Myocyte (in vitro differentiated cells): Measurements from ENCODE around the gene SETBP1. TPM values are rescaled to one million over a fixed set of nuclear protein-coding genes. Genes with fewer than 3 reads are reported as not detected.
A peak's percentile ranks its signal among the peaks of the same experiment; 100 is the strongest.

Source experiments
- DNase-seq: peaks from one replicate; pipeline ENCODE4 v3.0.0-alpha.2; 2012; ENCODE audit warnings: low read depth
- total RNA-seq: library from RNA; depleted of rRNA; stranded (reverse); fragments of >200 nt; gene quantifications from 2 replicates; pipeline ENCODE4 v1.2.3, GENCODE V29; 2014

SETBP1 gene
- total RNA-seq, 1 donor from 2014 or later: 3.3 TPM

DNA sequence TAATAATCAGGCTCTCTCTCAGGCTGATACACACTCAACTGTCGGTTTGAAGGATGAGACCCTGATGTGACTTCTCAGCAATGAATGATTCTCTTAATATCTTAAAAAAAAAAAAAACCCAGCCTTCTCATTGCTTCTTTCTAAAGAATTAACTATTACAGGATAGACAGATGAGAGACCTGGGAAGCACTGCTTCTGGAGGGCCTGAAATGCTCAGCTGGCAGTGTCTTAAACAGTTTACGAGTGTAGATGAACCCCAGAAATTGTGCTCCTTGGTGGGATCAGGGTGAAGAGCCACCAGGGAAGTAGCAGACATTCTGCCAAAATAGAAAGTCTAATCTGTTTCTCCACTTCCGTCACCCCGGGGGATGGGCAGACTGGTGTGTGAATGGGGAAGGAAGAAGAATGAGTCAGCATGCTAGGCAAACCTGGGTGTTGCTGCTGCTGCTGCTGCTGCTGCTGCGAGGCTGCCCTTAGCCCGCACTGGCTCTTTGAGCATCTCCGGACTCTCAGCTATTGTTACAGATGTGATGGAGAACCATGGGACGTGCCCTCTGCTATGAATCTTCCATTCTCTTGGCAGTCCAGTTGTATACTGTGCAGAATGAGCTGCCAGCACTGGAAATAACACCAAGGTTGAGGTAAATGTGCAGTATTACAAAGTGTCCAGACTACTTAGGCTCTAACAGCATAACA lies 158.4 kb downstream of the SETBP1 start:
- DNase-seq: peak; percentile 28

DNA sequence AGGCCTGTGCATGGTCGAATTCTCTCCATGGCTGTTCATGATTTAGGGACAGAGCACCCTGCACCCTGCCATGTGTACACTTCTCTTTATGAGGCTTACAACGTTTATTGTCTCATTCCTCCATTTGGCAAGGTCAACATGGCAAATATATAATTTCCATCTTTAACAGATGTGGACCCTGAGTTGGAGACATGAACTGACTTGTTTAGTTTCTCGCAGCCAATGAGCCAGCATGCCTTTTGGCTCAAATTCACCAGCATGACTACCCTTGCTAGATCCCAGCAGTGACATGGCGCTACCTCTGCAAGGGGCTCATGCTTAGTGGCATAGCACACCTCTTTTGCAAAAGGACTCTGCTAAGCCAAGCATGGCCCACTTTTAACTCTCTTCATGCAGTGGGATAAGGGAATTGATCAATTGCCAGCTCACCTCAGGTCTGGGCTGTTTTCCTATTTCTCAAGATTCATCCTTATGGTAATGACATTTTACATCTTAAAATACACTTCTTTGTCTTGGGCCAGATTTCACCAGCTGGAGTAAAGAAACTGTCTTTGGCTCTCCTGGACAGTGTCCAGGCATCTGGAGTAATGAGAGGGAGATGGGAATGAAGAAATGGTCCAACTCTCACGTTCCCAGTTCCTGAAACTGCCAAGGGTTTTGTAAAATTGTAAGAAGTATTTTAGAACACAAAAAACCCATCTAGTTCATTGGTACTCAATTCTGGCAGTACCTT lies 159.5 kb downstream of the SETBP1 start:
- DNase-seq: no peak

DNA sequence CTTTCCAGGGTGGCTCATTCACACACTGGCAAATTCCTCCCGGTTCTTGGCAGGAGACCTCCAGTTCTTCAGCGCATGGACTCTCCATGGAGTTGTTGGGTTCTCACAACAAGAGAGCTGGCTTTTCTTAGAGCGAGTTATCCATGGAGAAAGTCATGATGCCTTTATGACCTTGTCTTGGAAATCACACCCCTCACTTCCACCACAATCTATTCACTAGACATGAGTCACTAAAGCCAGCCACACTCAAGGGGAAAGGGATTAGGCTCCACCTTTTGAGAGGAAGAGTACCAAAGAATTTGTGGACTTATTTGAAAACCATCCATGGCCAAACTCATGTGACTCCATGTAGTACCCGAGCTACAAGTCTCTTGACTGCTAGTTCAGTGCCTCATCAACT lies 160.5 kb downstream of the SETBP1 start:
- no peak for DNase-seq

DNA sequence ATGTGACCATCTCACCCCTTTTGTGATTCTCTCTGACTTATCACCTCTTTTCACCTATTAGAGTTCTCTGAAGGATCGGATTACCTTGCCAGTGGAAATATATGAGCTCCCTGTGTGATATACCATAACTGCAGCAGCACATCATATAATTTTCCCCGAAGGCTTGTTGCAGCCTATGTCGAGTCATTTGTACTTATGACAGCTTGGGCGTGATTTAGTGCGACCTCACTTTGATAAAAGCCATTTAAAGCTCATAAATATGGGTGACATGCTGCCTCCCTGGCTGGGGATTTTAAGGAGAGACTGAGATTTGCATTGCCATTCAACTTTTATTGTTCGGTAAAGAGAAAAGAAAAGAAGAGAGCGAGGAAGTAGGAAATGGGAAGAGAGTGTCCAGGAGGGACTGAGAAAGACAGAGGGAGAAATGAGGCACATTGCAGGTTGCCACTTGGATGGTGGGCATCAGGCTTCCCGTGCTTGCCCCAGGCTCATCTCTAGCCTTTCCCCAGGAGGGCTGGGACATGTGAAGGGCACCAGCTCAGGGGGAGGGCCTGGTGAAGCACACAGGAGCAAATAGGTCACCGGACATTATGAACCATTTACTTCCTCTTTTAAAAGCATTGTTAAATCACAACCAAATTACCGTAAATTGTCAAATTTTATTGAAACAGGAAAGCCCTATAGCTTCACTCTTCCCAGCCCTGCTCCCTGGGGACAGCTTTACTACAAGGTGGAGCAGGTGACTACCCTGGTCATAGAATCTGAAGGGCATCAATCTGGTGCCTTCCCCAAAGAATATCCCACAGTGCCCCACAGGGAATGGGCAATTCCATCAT lies 161.3 kb downstream of the SETBP1 start:
- DNase-seq: no peak

DNA sequence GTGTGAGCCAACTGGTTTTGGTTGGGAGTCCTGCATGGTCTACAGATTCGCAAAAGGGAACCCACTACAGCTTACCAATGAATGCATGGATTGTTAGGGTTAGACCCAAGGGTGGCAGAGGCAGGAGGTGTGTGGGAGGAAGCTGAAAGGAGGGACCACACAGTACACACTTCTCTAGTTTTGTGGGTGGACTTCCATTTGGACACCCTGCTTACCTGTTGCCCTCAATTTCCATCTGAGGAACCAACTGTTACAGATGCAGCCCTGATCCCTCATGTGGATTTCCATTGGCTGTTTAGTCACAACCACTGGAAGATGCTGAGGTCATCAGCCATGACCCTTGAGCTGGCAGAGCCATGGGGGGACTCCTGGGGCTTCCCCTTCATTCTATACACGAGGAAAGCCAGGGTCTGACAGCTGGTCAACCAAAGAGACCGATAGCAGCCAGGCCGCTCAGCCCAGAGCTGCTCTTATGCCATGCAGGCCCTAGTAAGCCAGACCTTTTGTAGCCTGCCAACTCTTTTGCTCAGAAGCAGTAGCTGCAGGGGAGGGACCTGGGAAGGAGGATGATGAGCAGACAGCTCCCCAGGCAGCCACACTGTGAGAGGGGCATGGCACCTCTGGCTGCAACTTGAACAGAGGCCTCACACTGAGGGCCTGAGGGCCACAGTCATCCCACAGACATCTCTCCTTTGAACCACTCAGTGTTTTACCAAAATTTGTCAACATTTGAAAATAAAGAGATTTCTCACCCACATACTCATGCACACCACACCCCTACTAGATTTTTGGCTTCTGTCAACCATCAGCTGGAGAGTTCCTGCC lies 162.1 kb downstream of the SETBP1 start:
- DNase-seq: no peak

DNA sequence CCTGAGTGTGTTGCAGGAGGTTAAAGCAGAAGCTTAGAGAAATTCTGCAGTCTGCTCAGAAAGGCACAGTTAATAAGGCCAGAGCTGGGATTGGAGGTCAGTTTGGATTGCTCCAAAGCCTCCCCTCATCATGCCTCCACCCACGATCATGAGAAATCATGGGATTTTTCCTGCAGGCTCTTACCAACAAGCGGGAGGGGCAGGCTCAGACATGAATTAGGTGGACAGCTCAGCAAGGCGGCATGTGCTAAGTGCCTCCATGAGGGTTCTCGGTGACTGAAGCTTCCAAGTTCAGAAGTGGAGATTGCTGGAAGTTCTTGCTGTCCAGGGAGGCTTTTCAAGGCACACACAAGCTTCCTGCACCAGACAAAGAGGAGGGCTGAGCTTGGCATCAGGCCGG lies 163.8 kb downstream of the SETBP1 start:
- DNase-seq: no peak

DNA sequence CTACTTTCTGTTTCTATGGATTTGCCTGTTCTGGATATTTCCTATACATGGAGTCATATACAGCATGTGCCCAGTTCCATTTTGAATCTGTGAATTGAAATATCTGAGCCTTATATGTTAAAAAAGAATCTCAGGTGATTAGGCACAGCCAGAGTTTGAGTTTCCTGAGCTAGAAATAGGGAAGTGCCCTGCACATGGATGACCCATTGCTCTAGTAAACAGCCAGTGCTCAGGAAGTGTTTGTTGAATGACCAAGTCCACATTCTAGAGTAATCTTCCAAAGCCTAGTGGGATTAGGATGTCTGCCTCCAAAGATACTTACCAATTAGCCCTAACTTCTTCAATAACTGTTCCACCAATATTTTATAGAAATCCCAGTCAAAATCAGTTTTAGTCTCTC lies 165.8 kb downstream of the SETBP1 start:
- no peak for DNase-seq

DNA sequence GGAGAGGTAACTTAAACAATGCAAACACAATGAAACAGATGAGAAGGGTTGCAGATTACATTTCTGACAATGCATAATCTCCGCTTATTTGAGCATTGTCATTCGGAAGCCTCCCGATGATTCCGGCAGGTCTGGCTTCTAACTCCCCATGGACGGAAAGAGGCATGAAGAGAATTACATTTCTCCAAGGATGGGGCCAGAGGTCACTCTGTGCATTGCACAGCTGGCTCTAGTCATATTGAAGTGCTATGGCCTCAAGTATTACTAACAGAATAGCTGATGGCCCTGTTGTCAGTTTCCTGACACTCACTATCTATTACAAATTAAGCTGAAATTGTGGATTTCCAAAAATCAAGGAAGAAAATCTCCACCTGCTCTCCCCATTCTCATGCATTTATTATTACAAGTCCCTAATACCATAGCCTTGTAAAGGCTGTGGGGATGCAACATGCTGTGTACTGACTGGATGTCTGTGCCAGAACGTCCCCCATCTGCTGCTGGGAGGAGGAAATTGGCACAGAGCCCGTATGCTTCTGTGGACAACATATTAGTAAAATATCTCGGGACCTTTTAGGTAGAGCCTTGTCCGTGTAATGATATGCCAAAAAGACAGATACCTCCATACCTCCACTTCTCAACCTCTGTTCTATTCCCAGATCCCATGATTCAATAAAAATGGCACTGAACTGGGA lies 168.1 kb downstream of the SETBP1 start:
- no peak for DNase-seq

DNA sequence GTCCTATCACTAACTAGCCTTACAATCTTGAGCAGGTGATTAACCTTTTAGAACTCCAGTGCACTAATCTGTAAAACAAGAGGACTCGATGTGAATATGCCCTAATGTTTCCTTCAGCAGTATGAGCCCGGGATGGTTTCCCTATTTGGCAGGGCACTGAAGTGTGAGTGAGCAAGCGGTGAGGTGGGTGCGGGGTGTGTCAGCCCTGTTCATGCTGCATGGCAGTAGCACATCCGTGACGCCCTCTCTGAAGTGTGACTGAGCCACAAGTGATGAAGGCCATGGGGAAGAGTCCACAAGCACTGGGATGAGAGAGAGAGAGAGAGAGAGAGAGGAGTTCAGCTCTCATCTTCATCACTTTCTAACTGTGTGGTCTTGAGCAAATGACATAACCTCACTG lies 168.7 kb downstream of the SETBP1 start:
- no peak for DNase-seq

DNA sequence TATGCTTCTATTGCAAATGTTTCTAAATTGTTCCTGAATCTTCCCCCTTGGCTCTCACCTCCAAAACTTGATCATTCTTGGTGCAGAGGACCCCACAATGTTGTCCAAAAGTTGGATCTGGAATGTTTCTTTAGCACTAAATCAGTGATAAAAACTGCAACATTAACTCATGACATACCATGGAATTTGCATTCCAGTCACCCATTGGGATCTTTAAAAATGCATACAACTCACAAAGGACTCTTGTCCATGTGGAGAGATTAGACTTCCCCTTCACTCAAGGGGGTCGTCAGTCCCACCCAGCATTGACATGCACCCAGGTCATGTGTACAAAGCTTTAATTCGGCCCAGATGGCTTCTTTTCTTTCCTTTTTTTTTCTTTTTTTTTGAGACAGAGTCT lies 169.3 kb downstream of the SETBP1 start:
- DNase-seq: no peak

DNA sequence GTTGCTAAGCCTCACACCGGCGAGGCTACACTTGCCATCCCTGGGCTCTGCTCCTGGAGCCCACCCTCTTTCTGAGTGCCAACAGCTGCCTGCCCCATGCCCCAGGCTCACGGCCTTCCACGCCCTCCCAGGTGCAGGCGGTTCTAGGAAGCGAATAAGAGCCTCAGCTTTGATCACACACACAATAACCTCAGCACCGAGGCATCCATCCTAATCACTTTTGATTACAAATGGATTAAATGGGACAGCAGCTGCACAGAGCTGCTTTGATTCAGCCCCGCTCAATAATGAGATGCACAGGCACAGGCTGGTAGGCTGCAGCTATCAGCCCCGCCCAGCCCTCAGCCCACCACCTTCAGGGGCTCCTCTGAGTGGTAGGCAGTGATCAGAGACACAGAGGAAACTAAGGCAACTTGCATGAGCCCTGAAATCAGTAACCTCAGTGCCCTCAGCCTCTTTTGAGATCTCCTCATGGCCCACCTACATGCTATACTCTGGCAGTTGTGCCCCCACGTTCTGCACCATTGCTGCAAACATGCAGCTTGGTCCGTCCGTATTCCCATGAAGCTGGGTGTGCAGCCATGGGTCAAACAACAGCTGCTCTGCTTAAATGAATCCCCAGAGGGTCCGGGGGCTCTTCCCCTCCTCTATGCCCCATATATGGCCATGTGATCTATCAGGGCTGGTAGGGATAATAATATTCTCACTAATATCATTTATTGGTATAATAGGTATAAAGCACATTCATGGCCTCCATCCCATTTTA lies 171.4 kb downstream of the SETBP1 start:
- no peak for DNase-seq

DNA sequence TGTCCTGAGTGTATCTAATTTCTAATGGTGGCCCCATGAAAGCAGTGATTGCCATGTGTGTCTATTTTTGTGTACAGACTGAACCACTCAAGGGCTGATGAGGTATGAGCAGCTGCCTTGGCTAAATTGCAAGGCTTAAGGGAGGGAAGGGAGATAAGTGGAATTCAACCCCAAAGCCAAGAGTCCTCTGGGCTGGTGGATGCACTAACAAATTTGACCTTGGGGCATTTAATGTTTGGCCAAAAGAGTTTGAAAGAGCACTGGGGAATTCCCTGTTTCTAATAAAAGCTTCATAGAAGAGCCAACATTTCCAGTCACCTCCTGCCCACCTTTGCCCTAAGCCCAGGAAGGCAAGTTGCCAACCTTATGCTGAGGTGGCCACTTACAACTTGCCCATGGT lies 172.1 kb downstream of the SETBP1 start:
- DNase-seq: peak; percentile 87

DNA sequence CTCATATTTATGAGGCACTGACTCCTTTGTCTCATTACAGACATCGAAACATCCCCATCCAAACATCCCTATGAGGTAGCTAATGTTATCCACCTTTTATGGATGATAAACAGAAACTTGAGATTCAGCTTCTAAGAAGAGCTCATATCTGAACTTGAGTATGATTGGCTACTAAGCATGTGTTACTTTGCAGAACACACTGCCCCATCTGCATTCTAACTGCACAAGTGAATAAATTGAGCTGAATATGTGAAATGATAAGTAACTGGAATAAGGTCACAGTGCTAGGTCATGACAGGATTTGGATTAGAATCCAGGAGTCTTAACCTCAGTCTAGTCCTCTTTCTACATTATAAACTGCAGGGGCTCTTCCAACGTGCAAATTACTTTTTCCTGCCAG lies 172.7 kb downstream of the SETBP1 start:
- no peak for DNase-seq

DNA sequence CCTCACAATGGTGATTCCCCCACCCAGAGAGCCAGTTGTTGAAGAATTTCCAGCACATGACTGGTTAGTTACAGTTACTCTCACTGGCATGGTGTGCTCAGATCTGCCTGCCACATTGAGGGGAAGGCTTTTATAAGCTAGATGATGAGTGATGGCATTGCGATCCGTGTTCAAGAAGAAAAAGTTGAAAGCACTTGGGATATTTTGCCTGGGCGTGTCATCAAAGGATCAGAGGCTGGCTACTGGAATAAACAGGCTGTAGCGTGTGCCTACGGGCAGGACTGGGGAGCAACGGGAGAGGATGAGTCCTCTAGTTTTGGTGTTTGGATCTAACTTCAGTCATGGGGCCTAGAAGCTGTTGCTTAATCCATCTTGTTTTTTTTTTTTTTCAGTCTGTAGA lies 175.0 kb downstream of the SETBP1 start:
- no peak for DNase-seq

DNA sequence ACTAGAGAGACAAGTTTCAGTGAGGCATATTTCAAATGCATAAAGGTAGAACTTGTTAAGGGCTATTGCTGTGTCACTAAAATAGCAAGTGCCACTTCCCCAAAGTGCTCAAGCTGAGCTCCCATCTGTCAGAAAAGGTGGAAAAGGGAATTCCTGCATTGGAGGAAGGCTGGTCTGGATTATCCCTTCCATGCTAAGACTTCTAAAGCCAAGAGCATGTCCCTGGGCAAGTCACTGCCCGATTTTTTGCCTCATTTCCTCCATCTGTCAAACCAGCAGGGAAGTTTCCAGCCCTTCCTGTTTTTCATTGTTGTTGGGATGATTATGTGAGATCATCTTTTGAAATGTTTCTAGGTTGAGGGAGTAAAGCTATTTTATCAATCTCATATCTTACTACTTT lies 175.5 kb downstream of the SETBP1 start:
- DNase-seq: no peak

DNA sequence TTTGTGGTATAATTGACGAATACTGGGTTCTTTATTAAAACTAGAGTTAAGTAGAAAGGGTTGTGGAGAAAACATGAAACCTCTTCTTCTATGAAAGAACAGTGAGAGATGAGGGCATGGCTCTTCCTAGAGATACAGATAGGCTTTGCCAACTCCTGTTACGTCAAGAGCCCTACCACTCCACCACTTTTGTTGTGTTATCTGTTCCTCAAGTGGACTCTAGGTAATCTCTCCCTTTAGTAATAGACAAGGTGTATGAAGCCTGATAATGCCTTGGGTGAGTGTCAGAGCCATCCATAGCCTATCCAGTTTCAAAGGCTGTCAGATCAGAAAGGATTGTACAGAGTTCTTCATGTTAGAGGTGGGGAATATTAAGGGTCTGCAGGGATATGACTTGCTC lies 176.4 kb downstream of the SETBP1 start:
- DNase-seq: no peak

DNA sequence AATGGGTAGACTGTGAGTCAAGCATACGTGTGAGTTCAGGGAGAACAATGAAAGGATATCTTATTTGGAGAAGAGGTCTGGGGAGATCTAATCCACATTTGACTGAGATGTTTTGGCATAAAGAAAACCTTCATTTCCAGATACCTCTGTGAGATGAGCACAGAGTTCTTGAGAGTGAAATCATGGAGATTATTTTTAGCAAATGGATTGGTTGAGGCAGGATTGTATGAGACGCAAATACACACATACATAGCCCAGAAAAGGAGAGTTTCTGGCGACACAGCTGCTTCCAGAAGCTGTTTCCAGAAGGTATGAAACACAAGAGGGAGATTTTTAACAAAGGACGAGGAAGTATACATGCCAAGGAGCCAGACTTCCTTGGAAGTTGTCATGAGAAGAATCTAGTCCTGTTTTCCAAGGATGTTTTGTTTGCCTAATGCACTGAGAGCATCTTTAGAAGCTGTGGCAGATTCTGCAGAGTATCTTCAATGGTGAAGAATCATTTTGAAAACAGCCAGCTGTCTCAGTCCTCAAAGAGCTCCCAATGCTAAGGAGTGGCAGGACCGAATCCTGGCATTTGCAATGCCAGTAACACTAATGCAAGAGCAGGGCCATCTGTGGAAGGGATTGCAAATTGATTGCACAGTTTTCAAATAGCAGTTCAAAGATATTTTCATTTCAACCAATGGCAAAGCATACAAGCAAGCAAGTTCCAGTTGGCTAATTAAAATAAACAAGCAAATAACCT lies 177.2 kb downstream of the SETBP1 start:
- no peak for DNase-seq

DNA sequence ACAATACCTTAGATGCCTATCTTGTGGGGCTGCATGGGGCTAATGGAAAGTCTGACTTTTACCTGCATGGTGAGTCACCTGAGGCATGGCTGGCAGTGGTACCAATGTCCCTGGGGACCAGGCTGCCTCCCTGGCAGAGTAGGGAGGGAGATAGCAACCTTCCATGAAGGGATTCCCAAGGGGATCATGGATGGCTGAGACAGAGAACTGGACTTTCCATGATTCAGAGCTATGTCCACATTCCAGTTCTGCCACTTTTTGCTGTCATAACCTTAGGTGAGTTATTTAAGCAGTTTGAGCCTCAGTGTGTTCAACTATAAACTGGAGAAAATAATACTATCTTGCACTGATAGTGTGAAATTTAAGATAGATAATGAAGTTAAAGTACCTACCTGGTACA lies 178.6 kb downstream of the SETBP1 start:
- no peak for DNase-seq

DNA sequence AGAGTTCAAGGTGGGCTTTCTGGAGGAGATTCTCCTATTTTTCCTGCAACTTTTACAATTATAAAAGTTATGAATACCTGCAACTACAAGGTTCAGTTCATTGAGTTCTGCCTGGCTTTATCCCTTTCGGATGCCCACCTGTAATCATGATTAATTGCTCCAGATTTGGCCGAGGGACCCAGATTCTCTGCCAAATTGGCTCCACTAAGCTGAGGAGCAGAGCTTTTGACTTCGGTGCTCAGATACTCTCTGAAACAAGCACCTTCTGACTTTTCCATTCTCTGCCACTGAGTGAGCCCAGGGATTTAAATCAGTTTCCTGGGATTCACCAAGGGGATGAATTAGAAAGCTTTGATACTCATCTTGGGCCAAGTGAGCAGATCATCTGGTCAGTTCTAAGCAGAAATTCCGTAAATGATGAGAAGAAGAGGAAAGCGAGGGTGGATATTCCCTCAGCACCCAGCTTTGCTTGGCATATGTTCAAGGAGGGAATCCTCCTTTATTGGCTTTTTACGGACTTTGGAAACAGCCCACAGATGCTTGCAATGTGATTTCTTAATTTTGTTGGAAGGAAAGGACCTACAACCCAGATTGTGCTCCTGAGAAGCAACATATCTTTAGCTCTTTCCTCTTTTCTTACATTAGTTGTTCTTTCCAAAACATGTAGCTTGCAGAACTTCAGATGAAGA lies 179.2 kb downstream of the SETBP1 start:
- DNase-seq: no peak
